Endothelial cell of umbilical vein (primary cell): Measurements from ENCODE around the gene PTPRT. TPM values are rescaled to one million over a fixed set of nuclear protein-coding genes. Genes with fewer than 3 reads are reported as not detected.

Source experiments
- BruUV-seq: library from RNA; stranded (reverse); fragments of 400-500 nt; replicated peaks from 2 replicates; lab custom pipeline; 2021; lab: Mats Ljungman, UMichigan
- CTCF ChIA-PET: fragments of 300-600, 350-600 bp; sonication (Branson Sonifier 250); formaldehyde crosslinking; loops from one replicate; lab custom pipeline; 2021; ENCODE audit warnings: antibody characterized with exemption, inconsistent platforms; lab: Charles Lee
- POLR2A ChIA-PET: fragments of 300-600, 350-600 bp; sonication (Branson Sonifier 250); formaldehyde crosslinking; loops from one replicate; lab custom pipeline; 2021; ENCODE audit warnings: antibody characterized with exemption, inconsistent platforms; lab: Charles Lee
- DNase-seq: peaks from one replicate; pipeline ENCODE4 v3.0.0-alpha.2; 2011; ENCODE audit warnings: low read depth, low spot score
- FAIRE-seq: peaks from 2 replicates; lab custom pipeline; 2011; peaks lifted over from hg19 to GRCh38; lab: Jason Lieb, UNC
- H2AFZ ChIP-seq: 2 replicates; pipeline ENCODE4 v1.6.0; 2012; ENCODE audit warnings: low read depth, low read length, control low read depth, inconsistent platforms
- H3K27ac ChIP-seq: 2 replicates; pipeline ENCODE4 v1.5.1; 2011; ENCODE audit warnings: low read depth, mild to moderate bottlenecking, control low read depth, low read length, moderate library complexity; ENCODE audit not compliant: insufficient read depth
- H3K27me3 ChIP-seq, 2 experiments: 2 replicates each; pipeline versions ENCODE4 v1.6.0 to v1.6.1; 2011; ENCODE audit warnings: low read length in 2 of 2, mixed read lengths in 1 of 2; ENCODE audit not compliant: control insufficient read depth in 2 of 2, insufficient read depth in 2 of 2
- H3K36me3 ChIP-seq, 2 experiments: 2 replicates in 1 of 2; 3 replicates in 1 of 2; pipeline ENCODE4 v1.5.1; 2011; ENCODE audit warnings: low read length in 2 of 2, mild to moderate bottlenecking in 1 of 2, moderate library complexity in 1 of 2; ENCODE audit not compliant: control insufficient read depth in 2 of 2, insufficient read depth in 2 of 2; ENCODE audit errors: extremely low read depth in 1 of 2
- H3K4me1 ChIP-seq: 3 replicates; pipeline ENCODE4 v1.5.1; 2011; ENCODE audit warnings: mild to moderate bottlenecking, low read length; ENCODE audit not compliant: control insufficient read depth, insufficient read depth; ENCODE audit errors: extremely low read depth
- H3K4me2 ChIP-seq: 2 replicates; pipeline ENCODE4 v1.6.1; 2011; ENCODE audit warnings: low read length, control low read depth, mixed read lengths; ENCODE audit not compliant: insufficient read depth
- H3K4me3 ChIP-seq, 3 experiments: fragments of 200-600 bp in 1 of 3; sonication (generic), shearing (Covaris generic) in 1 of 3; replicated peaks in 1 of 3; 2 replicates each; pipeline ENCODE4 v1.5.1; 2011 to 2016; ENCODE audit warnings: control low read depth in 3 of 3, low read length in 3 of 3, mild to moderate bottlenecking in 2 of 3, inconsistent platforms in 1 of 3, low read depth in 1 of 3, moderate library complexity in 1 of 3; ENCODE audit not compliant: insufficient read depth in 1 of 3
- H3K79me2 ChIP-seq: 2 replicates; pipeline ENCODE4 v1.6.0; 2012; ENCODE audit warnings: low read length, inconsistent platforms; ENCODE audit not compliant: control insufficient read depth, insufficient read depth
- H3K9ac ChIP-seq: replicated peaks from 2 replicates; pipeline ENCODE3; 2011; ENCODE audit warnings: low read length, control low read depth; ENCODE audit not compliant: insufficient read depth; ENCODE audit errors: extremely low read depth
- H3K9me1 ChIP-seq: replicated peaks from 3 replicates; pipeline ENCODE4 v1.6.0; 2011; ENCODE audit warnings: mild to moderate bottlenecking, low read length; ENCODE audit not compliant: control insufficient read depth, insufficient read depth; ENCODE audit errors: extremely low read depth
- H3K9me3 ChIP-seq: replicated peaks from 2 replicates; pipeline ENCODE4 v1.5.1; 2012; ENCODE audit warnings: low read length, inconsistent platforms; ENCODE audit not compliant: control insufficient read depth, insufficient read depth
- H4K20me1 ChIP-seq: replicated peaks from 2 replicates; pipeline ENCODE3; 2011; ENCODE audit warnings: mild to moderate bottlenecking, low read length; ENCODE audit not compliant: control insufficient read depth, insufficient read depth; ENCODE audit errors: extremely low read depth
- EZH2 ChIP-seq: IDR thresholded peaks from 2 replicates; pipeline ENCODE4 v1.6.1; 2012; ENCODE audit warnings: borderline replicate concordance, low read depth, mild to moderate bottlenecking, moderate library complexity, low read length, inconsistent platforms; ENCODE audit not compliant: severe bottlenecking
- FOS ChIP-seq: IDR thresholded peaks from 2 replicates; pipeline ENCODE4 v1.6.1; 2011; ENCODE audit warnings: mild to moderate bottlenecking, low read length, moderate library complexity, borderline replicate concordance; ENCODE audit not compliant: insufficient read depth
- GATA2 ChIP-seq: IDR thresholded peaks from 2 replicates; pipeline ENCODE4 v1.7.0; 2011; ENCODE audit warnings: low read depth, mild to moderate bottlenecking, moderate library complexity, mixed read lengths, low read length; ENCODE audit not compliant: insufficient read length, insufficient read depth
- MYC ChIP-seq: IDR thresholded peaks from one replicate; pipeline ENCODE4 v1.6.1; 2011; ENCODE audit warnings: mild to moderate bottlenecking, low read depth, low read length
- POLR2A ChIP-seq: IDR thresholded peaks from 2 replicates; pipeline ENCODE4 v1.6.1; 2012; ENCODE audit warnings: low read depth, mild to moderate bottlenecking, control low read depth, low read length
- POLR2AphosphoS5 ChIP-seq: IDR thresholded peaks from 2 replicates; pipeline ENCODE4 v1.6.1; 2012; ENCODE audit warnings: low read depth, mild to moderate bottlenecking, control low read depth, low read length, moderate library complexity; ENCODE audit not compliant: insufficient read depth
- dilution Hi-C: fragments of 300-500 bp; cut with MboI; formaldehyde crosslinking; loops from one replicate; pipeline ENCODE4 v1.15.0; 2019; ENCODE audit warnings: low sequenced_read_pairs; ENCODE audit not compliant: extremely low pct_ligation_motif_present
- intact Hi-C: fragments of 100-400 bp; cut with micrococcal nuclease; formaldehyde crosslinking; loops from one replicate; pipeline ENCODE4 v1.10.0; 2022
- polyA plus RNA-seq, 4 experiments: library from polyadenylated mRNA; depleted of rRNA in 3 of 4; stranded (reverse) in 3 of 4; unstranded in 1 of 4; fragments of >200 nt; gene quantifications; 2 replicates each; pipeline versions ENCODE4 v1.2.1 to v1.2.3, GENCODE V29; 2011 to 2012; ENCODE audit warnings: missing spikeins in 1 of 4
- total RNA-seq: library from RNA; stranded (reverse); gene quantifications from 2 replicates; pipeline ENCODE4 v1.2.3, GENCODE V29; 2021

Gene PTPRT
- total and polyA plus RNA-seq, 2 donors (not counting 3 experiments of a cell fraction or from before 2014, with no cell fraction given), result not detected

GRCh38 chr20:42186337-42186736 lies 1003.4 kb downstream of the PTPRT start:
- Histone ChIP-seq H3K9me1 (no peaks in the 10 kb centered on the region), H3K4me3 (no peak overlapping the region), H3K36me3 (no peaks in the 10 kb centered on the region), H3K4me1 (no peaks in the 10 kb centered on the region), H4K20me1 (no peaks in the 10 kb centered on the region), H3K79me2 (no peaks in the 10 kb centered on the region), H3K9ac (no peak overlapping the region), H3K27me3 (no peaks in the 10 kb centered on the region), H2AFZ (no peak overlapping the region), H3K27ac (no peak overlapping the region), H3K9me3 (peaks cover 6% of the 10 kb centered on the region), H3K4me2 (no peak overlapping the region)
- BruUV-seq, result no TSS peak
- TF ChIP-seq POLR2A (no peak), FOS (no peak), EZH2 (no peak), POLR2AphosphoS5 (no peak)
- no peak for FAIRE-seq
- no peak for DNase-seq
- dilution Hi-C loops (no loop called here), intact Hi-C loops (no loop called here)
- ChIA-PET POLR2A (no interaction called here), CTCF (no interaction called here)

DNA sequence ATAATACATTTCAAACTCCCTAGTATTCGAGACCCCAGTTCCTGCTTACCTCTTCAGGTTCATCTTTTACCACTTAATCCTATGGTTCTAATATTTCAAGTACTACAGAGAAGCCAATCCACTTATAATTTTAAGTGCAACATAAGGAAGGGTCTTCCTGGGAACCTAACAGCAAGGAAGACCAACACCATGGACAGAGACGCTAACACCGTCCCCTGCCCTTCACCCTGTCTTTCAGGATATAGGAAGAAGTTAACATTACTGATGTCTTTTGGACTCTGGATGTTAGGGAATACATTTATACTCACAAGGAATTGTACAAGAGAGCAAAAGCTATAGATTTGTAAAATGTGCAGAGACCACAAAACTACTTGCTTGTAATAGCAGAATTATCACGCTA lies 1006.6 kb downstream of the PTPRT start:
- Histone ChIP-seq H3K4me1 (no peaks in the 10 kb centered on the region), H3K27me3 (no peaks in the 10 kb centered on the region), H3K4me3 (no peak overlapping the region), H3K4me2 (no peak overlapping the region), H3K9ac (no peak overlapping the region), H4K20me1 (no peaks in the 10 kb centered on the region), H2AFZ (no peak overlapping the region), H3K9me3 (peaks cover 9% of the 10 kb centered on the region), H3K36me3 (no peaks in the 10 kb centered on the region), H3K79me2 (no peaks in the 10 kb centered on the region), H3K9me1 (no peaks in the 10 kb centered on the region), H3K27ac (no peak overlapping the region)
- intact Hi-C loops, result no loop called here
- DNase-seq (no peak), FAIRE-seq (no peak)
- CTCF ChIA-PET, result no interaction called here
- TF ChIP-seq FOS (no peak), MYC (no peak), POLR2A (no peak), GATA2 (no peak), EZH2 (no peak)
- dilution Hi-C loops, result no loop called here
- BruUV-seq, result no TSS peak
- POLR2A ChIA-PET, result no interaction called here
